C1 segment of cervical spinal cord (tissue), 14 donors: Measurements from ENCODE around the gene SPRTN.

ENCODE experiments used
- DNase-seq, 14 donors: peaks; one replicate each; lab custom pipeline; 2025; lab: John Stamatoyannopoulos, UW

Gene SPRTN, protein sequence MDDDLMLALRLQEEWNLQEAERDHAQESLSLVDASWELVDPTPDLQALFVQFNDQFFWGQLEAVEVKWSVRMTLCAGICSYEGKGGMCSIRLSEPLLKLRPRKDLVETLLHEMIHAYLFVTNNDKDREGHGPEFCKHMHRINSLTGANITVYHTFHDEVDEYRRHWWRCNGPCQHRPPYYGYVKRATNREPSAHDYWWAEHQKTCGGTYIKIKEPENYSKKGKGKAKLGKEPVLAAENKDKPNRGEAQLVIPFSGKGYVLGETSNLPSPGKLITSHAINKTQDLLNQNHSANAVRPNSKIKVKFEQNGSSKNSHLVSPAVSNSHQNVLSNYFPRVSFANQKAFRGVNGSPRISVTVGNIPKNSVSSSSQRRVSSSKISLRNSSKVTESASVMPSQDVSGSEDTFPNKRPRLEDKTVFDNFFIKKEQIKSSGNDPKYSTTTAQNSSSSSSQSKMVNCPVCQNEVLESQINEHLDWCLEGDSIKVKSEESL

DNA sequence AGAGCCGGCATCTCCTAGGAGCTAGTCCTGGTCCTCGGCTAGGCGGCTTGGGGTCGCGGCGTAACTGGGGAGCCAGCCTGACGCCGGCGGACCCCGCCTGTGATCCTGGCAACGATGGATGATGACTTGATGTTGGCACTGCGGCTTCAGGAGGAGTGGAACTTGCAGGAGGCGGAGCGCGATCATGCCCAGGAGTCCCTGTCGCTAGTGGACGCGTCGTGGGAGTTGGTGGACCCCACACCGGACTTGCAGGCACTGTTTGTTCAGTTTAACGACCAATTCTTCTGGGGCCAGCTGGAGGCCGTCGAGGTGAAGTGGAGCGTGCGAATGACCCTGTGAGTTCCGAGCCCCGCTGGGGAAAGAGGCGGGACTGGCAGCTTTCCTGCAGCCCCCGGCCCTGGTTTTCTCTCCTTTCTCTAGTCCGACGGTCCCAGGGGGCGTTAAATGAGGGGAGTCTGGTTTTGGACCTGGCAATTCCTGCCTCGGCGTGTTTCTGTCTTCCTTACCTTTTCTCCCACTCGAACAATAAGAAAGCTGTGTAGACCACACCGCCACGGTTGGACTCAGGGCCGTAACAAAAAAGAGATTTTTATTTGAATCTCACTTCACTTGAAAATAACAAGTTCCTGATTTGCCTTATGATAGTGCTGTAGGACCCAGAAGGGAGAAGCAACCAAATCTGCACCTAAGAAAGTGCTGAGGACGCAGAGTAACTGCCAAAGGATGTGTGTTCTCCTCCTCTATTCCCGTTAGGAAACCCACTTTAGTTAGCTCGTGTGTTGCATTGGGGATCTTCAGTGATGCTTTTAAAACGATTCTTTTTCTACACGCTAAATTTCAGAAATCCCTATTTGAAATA is at the start of gene SPRTN:
Gene SPRTN, plus strand, starts transcription at position 24 of the 859 bp plus-strand sequence. Its CDS starts 91 bp downstream, at position 115.
- DNase-seq: no peak

DNA sequence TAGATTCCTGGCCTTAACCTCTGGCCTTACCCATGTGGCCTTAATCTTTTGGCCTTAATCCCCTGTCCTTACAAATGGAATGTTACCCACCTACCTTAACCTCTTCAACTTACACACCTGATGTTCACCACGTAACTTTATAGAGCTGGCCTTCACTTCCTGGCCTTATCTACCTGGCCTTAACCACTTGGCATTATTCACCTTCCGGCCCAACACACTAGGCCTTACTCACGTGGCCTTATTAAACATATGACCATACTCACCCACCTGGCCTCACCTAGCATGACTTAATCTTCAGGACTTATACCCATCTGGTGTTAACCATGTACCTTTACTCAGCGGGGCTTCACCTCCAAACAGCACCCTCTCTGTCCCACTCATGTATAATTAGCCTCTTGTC is 42.2 kb upstream of the SPRTN start:
- DNase-seq: no peak

DNA sequence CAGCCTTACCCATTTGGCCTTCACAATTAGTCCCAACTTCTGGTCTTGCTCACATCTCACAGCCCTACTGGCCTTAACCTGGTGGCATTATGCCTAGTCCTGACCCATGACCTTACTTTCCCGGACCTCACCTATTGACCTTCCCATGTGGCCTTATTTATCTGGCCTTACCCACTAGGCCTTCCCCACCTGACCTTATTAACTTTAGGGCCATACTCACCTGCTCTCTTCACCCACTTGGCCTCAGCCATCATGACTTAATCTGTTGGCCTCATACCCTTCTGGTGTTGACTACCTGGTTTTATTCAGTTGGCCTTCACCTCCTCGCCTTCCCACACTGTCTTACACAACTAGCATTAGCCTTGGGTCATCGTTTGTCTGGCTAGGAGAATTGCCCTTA is 36.1 kb upstream of the SPRTN start:
- DNase-seq: no peak

DNA sequence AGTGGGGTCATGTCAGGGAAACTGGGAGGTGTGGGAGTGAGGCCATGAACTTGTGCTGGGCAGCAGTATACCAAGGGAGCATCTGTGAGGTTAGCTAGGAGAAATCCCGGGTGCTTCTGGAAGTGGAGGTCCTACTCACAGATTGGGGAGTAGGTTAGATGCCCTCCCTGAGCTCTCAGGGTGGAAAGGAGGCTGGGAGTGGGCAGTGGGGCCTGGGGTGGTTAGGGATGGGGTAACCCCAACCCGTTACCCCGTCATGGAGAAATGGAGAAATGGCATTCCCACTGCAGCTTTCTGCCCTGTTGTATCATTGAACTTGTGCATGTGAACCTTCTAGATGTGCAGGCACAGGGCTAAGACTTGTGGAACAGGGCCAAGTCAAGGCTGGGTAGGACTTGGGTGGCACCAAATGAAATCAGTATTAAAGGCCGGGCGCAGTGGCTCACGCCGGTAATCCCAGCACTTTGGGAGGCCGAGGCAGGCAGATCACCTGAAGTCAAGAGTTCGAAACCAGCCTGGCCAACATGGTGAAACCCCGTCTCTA is 27.6 kb upstream of the SPRTN start:
- no peak for DNase-seq

DNA sequence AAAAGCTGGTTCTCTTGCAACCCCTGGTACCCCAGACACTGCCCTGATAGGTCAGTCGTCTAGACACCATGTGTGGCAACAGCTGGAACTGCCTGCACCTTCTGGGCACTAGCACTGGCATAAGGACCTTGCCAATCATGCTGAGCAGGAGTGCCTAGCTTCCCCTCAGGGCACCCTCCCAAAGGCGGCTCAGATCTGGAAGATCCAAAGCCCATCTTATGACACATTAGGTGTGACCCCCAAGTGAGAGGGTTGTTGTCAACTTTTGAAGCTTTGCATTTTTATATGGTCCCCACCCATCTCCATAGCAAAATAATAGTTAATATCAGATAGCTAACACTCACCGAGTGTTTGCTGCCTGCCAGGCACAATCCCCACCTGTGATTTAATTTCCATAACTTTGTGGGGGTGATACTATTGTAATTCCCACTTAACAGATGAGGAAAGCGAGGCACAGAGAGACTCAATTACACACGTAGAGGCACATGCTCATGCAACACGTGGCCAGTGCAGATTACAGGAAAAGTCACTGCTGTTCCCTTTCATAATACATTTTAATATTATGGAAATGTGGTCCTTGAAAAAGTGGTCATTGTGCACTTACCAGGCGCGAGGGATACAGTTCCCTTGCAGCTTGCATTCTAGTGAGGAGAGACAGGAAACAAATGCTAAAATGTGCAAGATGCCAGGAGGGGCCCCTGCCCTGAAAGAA is 26.2 kb upstream of the SPRTN start:
- no peak for DNase-seq

DNA sequence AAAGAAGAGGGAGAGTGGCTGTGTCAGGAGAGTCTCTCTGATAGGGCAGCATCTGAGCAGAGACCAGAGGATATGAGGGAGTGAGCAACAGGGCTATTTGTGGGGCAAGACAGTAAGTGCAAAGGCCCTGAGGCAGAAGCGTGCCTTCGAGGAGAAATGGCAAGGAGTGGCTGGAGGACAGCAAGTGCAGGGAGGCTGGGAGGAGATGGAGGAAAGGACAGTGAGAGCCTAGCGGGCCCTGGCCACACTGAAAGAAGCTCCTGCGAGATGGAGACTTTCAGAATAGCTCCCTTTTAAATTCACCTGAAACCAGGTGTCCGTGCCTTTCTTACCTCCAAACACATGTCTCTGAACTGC is 25.7 kb upstream of the SPRTN start:
- no peak for DNase-seq

DNA sequence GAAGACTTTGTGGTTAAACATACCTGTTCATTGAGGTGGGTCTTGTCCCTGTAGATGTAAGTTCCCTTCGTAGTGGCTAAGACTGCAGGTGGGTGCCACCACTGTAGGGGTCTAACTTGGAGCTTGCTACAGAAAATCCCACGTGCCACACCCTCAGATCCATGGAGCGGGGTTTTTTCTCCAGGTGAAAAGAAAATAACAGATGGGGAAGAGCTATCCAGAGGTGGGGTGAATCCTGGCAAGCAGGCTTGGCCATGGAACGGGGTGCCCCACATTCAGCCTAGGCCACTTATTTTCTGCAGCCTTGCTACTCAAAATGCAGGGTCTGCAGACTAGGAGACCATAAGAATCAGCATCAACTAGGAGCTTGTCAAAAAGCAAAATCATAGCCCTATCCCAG is 24.4 kb upstream of the SPRTN start:
- no peak for DNase-seq

DNA sequence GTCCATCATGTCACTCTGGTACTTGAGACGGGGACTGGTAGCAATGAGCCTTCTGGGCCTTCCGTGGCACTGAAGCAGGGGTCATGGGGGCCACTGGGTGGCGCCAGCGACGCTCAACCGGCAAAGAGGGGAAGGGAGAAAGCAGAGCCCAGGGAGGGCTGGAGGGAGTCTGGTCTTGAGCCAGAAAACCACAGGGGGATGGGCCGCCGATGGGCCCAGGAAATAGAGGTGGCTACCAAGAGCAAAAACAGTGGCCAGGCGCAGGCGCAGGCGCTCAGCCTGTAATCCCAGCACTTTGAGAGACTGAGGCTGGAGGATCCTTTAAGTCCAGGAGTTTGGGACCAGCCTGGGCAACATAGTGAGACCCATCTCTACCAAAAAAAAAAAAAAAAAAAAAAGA is 22.2 kb upstream of the SPRTN start:
- peak in 1 of 14 donors; percentile 2 for DNase-seq

DNA sequence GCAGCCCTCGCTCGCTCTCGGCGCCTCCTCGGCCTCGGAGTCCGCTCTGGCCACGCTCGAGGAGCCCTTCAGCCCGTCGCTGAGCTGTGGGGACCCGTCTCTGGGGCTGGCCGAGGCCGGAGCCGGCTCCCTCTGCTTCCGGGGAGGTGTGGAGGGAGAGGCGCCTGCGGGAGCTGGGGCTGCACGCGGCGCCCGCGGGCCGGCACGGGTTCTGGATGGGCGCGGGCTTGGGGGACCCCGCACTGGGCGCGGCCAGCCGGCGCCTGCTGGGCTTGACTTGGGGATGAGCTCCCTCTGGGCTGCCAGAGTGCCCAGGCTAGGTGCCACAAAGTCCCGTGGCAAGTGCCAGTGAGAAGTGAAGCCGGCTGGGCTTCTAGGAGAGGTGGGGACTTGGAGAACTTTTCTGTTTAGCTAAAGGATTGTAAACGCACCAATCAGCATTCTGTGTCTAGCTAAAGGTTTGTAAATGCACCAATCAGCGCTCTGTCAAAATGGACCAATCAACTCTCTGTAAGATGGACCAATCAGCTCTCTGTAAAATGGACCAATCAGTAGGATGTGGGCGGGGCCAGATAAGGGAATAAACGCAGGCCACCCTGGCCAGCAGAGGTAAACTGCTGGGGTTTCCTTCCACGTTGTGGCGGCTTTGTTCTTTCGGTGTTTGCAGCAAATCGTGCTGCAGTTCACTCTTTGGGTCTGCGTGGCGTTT is 20.6 kb upstream of the SPRTN start:
- DNase-seq: no peak

DNA sequence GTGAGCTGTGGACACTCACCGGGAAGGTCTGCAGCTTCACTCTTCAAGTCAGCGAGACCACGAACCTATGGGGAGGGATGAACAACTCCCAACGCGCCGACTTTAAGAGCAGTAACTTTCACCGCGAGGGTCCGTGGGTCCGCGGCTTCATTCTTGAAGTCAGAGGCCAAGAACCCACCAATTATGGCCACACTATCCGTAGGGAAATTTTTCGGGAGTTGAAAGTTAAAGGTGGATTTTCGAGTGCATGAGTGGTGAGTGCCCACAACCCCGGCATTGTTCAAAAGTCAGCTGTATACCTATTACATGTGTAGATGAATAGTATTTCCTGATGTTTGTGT is 20.1 kb upstream of the SPRTN start:
- no peak for DNase-seq

DNA sequence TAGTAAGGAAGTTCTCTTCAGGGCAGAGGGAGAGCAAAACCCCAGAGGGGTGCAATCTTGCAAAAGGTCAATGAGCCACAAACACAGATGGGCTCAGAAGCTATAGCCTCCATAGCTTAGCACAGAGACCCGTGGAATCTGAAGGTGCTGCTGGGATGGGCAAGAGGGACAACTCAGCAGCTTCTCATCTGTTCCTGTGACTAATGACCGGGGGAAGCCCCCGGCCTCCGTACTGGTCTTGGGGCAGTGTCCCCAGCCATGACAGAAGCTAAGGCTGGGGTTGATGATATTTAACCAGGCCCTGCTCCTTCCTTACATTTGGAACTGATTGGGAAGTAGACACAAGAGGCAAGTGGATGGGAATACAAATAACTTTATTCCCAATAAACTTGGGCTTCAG is 19.5 kb upstream of the SPRTN start:
- DNase-seq: no peak

DNA sequence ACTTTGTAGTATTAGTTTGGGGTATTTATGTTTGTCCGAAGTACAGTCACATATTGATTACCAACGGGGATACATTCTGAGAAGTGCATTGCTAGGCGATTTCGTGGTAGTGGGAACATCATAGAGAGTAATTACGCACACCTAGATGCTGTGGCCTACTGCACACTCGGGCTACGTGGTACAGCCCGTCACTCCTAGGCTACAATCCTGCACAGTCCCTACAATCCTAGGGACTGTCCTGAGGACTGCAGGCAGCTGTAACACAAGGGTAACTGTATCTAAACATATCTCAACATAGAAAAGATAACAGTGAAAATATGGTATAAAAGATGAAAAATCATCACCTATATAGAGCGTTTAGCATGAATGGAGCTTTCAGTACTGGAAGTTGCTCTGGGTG is 19.0 kb upstream of the SPRTN start:
- no peak for DNase-seq

DNA sequence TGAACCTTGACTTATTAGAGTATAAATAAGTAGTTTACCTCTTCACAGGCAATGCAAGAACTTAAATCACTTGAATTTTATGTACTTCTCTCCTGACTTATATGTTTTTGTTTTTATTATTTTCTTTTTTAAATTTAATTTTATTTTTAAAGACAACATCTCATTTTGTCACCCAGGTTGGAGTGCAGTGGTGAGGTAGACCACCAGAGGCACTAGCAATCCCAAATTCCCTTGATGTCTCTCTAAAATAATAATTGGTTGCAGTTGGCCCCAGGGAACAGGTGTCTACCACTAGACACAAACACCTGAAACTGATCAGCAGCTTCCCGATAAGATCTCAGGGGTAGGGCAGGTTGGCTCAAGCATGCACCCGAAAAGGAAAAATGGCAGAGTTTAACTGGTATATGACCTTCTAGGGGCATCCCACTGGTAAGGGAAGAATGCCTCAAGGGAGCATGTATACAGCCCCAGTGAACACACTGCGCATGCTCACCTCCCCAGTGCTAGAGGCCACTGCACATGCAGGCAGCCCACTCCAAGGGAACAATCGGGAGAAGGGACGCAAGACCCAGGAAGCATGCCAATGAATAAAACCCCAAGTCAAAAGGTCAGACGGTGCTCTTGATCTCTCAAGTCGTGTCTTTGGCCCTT is 15.1 kb upstream of the SPRTN start:
- DNase-seq: no peak

DNA sequence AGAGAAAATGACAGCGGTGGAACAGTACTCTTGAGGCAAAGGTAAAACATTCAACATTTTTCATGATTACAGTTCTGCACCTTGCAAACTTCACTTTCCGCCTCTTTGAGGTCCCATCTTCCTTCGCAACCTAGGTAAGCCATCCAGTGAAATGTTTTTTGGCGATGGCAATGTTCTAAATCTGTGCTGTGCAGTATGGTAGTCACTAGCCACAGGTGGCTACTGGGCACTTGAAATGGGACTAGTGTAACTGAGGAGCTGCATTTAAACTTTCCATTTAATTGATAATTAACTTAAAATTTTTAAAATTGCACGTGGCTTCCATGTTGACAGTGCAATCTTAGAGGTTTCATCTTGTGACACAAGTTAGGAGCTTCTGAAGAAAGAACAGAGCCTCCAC is 13.4 kb upstream of the SPRTN start:
- DNase-seq: no peak

DNA sequence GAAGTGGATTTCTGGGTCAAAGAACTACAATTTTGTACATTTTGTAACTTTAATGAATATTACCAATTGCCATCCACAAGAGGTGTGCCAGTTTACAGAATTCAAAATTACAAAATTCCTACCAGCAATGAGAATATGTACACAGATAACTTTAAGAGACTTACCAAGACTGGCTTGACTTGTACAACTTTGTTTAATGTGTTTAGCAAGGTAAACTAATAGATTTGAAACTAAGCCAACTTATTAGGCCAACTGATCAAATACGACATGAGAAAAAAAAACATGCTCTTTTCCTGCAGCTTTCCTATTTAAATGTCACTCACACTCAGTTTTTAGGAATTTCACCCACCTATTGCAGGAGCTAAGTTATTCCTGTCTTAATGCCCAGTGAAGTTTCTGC is 11.8 kb upstream of the SPRTN start:
- no peak for DNase-seq

DNA sequence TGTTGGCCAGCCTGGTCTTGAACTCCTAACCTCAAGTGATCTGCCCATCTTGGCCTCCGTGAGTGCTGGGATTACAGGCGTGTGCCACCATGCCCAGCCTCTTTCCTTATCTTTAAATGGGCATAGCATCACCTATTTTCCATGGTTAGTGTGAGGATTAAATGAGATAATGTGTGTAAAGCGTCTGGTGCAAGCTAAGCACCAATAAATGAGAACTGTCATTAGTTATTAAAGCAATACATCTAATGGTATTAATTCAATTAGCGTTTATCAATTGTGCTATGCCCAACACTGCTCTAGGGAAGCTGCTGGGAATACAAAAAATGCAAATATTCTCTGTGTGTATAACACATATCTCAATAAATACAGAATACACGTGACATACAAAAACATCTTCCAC is 10.5 kb upstream of the SPRTN start:
- no peak for DNase-seq

DNA sequence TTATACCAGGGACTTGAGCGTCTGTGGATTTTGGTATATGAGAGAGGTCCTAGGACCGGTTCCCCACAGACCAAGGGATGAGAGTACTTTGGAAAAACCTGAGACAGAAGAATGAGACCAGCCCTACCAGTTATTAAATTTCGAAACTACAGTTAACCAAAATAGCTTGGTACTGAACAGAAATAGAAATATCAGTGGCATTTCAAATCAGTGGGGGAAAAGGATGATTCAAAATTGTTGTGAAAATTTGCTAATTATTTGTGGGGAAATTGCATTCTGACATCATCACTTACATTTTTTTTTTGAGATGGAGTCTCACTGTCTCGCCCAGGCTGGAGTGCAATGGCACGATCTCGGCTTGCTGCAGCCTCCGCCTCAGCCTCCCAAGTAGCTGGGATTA is 8.6 kb upstream of the SPRTN start:
- no peak for DNase-seq

DNA sequence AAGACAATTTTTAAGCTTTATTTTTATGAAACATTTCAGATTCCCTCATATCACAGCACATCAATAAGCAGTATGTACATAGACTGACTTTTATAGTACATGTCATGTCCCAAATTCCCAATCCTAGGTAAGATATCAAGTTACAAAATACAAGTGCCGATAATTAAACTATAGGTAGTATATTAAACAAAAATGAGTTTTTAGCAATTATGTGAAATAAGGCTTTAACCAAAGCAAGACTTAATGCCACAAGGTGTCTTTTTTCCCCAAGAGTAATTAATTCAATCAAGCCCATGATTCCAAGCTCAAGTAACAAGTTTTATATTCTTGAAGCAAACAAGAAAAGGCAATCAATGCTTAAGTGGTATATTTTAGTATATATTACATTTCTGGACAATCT is 5.3 kb upstream of the SPRTN start:
- DNase-seq: no peak

DNA sequence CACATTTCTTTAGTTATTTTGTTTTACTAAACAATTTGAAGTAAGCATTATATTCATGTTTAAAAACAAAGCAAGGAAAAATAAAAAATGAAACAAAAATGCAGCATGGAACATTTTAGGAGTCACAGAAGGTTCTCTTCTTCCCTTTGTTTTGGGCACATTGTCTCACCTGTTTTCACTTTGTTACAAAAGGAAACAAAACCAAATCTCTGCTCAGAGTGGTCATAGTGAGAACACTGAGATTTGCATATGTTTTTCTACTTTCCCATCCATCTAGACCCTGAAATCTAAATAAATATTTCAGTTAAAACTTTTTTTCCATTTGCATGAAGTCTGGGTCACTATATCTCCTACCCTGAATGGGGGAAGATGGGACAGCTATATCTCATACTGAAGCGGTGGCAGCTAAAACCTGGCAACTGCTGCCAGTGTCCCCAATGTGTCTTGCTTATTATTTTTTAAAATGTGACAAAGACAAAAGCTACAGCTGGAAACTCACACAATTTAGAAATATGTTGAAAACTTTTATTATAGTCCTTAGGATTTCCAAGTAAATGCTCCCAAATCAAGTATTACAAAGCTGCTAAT is 3.9 kb upstream of the SPRTN start:
- no peak for DNase-seq

DNA sequence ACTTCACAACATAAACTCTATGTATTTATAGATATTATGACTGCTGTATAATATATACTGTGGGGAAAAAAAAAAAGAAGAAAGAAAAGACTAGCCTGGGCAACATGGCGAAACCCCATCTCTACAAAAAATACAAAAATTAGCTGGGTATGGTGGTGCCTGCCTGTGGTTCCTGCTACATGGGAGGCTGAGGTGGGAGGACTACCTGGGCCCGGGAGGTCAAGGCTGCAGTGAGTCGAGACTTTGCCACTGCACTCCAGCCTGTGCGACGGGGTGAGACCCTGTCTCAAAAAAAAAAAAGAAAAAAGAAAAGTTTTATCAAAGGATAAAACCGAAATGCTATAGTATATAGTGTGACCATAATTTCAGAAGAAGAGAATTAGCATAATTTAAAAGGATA is 3.1 kb upstream of the SPRTN start:
- DNase-seq: no peak
